IPS-20b (cell line): ENCODE results near the gene CHST10.

Source experiments
- H3K27ac ChIP-seq: one replicate; pipeline ENCODE4 v1.5.1; 2013; ENCODE audit warnings: low read length
- H3K27me3 ChIP-seq: 2 replicates; pipeline ENCODE4 v1.6.1; 2013; ENCODE audit warnings: mild to moderate bottlenecking, low read length, inconsistent platforms; ENCODE audit not compliant: insufficient read depth
- H3K36me3 ChIP-seq: 2 replicates; pipeline ENCODE4 v1.6.1; 2013; ENCODE audit warnings: low read depth, mild to moderate bottlenecking, inconsistent platforms, low read length, moderate library complexity; ENCODE audit not compliant: insufficient read depth
- H3K4me1 ChIP-seq: 2 replicates; pipeline ENCODE4 v1.6.1; 2013; ENCODE audit warnings: mild to moderate bottlenecking, control low read depth, inconsistent platforms, low read length, moderate library complexity; ENCODE audit not compliant: insufficient read depth
- H3K4me3 ChIP-seq: 2 replicates; pipeline ENCODE4 v1.5.1; 2013; ENCODE audit warnings: mild to moderate bottlenecking, low read length, inconsistent platforms
- H3K9ac ChIP-seq: 2 replicates; pipeline ENCODE4 v1.6.1; 2013; ENCODE audit warnings: low read depth, mild to moderate bottlenecking, inconsistent platforms, low read length, moderate library complexity
- H3K9me3 ChIP-seq: 2 replicates; pipeline ENCODE4 v1.6.1; 2013; ENCODE audit warnings: mild to moderate bottlenecking, low read depth, low read length, inconsistent platforms; ENCODE audit not compliant: insufficient read depth

Gene CHST10

DNA sequence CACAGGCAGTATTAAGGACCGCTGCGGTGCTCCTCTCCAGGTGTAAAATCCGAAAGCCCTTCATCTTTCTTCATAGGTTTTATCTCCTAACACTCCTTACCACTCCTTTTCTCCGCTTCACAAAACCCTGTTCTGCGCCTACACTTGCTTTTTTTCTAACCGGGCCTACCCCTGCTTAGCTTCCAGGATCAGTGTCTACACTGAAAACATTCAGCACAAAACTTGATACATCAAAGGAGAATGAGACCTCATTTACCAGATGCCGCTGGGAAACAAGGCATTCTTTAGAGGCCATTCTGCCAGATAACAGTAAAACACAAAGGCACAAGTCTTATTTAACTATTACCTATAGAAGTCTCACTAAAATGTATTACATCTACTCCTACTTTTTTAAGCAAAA is 13.1 kb downstream of the CHST10 start:
- H3K4me1 ChIP-seq, result no peaks in the 10 kb centered on the region; the same call in 1 of the 2 replicates
- no peak overlapping the region for H3K9ac ChIP-seq
- H3K27ac ChIP-seq, result no peak overlapping the region
- H3K27me3 ChIP-seq, result no peaks in the 10 kb centered on the region
- no peaks in the 10 kb centered on the region for H3K9me3 ChIP-seq
- no peak overlapping the region for H3K4me3 ChIP-seq
- peaks cover 58% of the 10 kb centered on the region for H3K36me3 ChIP-seq

DNA sequence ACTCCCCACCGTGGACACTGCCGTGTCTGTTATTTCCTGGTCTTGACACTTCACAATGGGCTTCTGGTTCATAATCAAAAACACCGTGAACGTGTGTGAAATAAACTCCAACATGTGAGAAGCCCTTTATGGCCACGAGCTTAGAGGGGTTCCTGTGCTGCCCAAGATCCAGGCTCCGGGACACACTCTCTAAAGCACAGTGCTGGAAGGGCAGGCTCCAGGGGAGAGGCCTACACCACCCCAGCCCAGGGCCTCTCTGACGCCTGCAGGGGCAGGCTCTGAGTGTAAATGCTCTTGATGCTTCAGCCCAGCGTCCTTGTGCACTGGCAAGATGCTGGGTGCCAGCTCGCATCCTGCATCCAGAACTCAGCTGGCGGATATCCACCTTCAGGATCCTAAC is 13.7 kb downstream of the CHST10 start:
- Histone ChIP-seq H3K9ac (no peak overlapping the region), H3K27me3 (no peaks in the 10 kb centered on the region), H3K36me3 (peaks cover 58% of the 10 kb centered on the region), H3K4me1 (no peaks in the 10 kb centered on the region; the same call in 1 of the 2 replicates), H3K27ac (no peak overlapping the region), H3K4me3 (no peak overlapping the region), H3K9me3 (no peaks in the 10 kb centered on the region)

DNA sequence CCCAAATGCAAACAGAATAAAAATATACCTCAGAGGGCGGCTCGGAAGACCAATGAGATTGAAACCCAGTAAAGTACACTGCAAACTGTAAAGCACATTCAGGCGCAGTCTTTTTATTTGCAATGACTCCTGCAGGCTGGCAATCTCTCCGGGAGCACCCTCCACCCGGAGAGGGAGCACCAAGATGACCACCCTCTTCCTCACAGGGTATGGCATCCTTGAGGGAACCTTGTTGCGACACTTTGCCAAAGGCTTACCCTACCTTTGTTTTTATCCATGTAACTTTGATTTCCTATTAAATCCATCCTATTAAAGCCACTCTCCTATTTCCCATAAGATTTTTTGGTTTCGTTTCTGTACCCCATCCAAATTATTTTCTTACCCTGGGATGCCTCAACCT is 16.2 kb downstream of the CHST10 start:
- no peak overlapping the region for H3K27ac ChIP-seq
- peaks cover 68% of the 10 kb centered on the region for H3K36me3 ChIP-seq
- no peaks in the 10 kb centered on the region for H3K4me1 ChIP-seq
- no peaks in the 10 kb centered on the region for H3K27me3 ChIP-seq
- H3K4me3 ChIP-seq, result no peak overlapping the region
- H3K9me3 ChIP-seq, result no peaks in the 10 kb centered on the region
- no peak overlapping the region for H3K9ac ChIP-seq

DNA sequence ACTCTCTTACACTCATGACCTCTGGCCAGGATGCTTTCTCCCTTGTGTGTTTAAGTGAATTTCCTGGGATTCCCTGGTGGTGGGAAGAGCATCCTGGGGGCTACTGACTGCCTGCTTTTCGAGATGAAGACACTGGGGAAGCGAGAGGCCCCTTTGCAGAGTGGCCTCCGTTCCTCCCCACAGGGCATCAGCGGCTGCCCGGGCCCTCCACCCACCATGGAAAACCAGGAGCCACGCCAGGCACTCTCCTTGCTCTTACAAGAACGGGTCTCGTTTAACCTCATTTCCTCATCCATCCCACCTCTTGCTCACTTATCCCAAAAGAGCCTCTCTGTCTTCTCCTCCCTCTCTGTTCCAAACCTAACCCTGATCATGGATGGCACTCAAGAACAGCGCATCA is 17.8 kb downstream of the CHST10 start:
- Histone ChIP-seq H3K4me3 (no peak overlapping the region), H3K27ac (no peak overlapping the region), H3K4me1 (no peaks in the 10 kb centered on the region), H3K36me3 (peaks cover 66% of the 10 kb centered on the region), H3K27me3 (no peaks in the 10 kb centered on the region), H3K9me3 (no peaks in the 10 kb centered on the region), H3K9ac (no peak overlapping the region)

DNA sequence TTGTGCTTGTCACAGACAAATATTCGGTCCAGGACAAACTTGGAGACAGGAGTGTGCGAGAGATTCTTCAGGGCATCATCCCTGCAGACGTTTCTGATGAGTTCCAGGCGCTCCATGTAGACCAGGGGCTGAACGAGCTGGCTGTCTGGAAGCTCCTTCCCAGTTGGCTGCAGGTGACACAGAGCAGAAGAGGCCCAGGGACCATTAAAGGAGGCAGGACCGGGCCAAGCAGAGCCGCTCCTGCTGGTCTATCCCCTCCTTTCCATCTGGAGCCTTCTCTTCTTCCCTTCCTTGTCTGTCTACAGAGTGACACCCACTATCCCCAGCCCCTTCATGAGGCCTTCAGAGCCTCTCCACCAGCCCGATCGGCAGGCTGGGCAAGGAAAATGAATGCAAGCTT is 19.5 kb downstream of the CHST10 start:
- no peak overlapping the region for H3K27ac ChIP-seq
- no peaks in the 10 kb centered on the region for H3K27me3 ChIP-seq
- H3K4me1 ChIP-seq, result no peaks in the 10 kb centered on the region
- no peak overlapping the region for H3K9ac ChIP-seq
- no peak overlapping the region for H3K4me3 ChIP-seq
- no peaks in the 10 kb centered on the region for H3K9me3 ChIP-seq
- peaks cover 67% of the 10 kb centered on the region for H3K36me3 ChIP-seq

DNA sequence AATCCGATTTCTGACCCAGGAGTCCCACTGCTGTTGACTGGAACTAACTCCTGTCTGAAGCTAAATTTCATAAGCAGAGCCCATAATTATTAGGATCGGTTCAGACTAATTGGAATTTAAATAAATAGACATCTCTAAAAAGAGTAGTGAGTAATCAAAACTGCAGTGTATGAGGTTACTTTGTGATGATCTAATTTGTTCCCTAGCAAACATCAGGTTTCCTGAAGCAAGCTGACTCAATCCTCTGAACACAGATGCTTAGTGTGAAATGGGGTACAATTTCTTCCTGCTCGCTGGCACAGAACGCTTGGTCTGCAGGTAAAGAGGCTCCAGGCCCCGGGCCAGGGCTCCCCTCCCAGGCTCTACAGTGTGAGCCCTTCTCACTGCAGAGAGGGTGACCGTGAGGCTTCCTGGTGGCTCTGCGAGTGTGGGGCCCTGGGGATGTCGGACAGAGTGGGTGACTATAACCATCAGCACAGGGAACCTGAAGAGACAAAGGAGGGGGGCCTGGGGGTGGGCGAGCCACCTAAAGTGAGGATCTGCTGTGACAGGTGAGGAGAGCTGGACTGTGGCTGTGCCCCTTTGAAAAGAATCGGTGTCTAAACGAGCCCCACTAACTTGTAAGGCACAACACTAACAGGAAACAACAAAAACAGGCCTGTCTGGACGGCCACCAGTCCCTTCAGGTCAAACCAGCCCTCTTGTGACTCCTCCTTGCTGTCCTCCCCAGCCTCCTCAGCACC is 20.2 kb downstream of the CHST10 start:
- Histone ChIP-seq H3K36me3 (peaks cover 67% of the 10 kb centered on the region), H3K27ac (no peak overlapping the region), H3K9ac (no peak overlapping the region), H3K4me3 (no peak overlapping the region), H3K9me3 (no peaks in the 10 kb centered on the region), H3K4me1 (no peaks in the 10 kb centered on the region), H3K27me3 (no peaks in the 10 kb centered on the region)

DNA sequence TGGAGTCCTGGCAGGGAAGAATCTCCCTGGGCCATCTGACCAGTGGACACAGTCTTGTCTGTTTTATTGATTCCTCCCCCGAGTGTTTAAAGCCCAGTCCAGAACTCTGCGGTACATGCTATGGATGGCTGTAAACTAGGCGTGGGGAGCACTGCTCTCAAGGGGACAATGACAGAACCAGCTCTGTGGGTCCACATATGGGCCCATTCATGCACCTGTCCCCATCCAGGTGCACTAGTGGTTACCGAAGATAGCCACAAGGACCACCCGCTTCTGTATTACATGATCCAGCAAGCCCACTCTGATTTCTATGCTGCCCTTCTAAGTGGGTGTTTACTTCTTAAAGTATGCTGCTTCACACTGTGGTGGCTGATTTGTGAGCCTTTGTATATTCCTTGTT is 21.0 kb downstream of the CHST10 start:
- H3K4me3 ChIP-seq, result no peak overlapping the region
- no peaks in the 10 kb centered on the region for H3K9me3 ChIP-seq
- no peaks in the 10 kb centered on the region for H3K27me3 ChIP-seq
- H3K4me1 ChIP-seq, result no peaks in the 10 kb centered on the region
- H3K36me3 ChIP-seq, result peaks cover 67% of the 10 kb centered on the region
- H3K27ac ChIP-seq, result no peak overlapping the region
- no peak overlapping the region for H3K9ac ChIP-seq

DNA sequence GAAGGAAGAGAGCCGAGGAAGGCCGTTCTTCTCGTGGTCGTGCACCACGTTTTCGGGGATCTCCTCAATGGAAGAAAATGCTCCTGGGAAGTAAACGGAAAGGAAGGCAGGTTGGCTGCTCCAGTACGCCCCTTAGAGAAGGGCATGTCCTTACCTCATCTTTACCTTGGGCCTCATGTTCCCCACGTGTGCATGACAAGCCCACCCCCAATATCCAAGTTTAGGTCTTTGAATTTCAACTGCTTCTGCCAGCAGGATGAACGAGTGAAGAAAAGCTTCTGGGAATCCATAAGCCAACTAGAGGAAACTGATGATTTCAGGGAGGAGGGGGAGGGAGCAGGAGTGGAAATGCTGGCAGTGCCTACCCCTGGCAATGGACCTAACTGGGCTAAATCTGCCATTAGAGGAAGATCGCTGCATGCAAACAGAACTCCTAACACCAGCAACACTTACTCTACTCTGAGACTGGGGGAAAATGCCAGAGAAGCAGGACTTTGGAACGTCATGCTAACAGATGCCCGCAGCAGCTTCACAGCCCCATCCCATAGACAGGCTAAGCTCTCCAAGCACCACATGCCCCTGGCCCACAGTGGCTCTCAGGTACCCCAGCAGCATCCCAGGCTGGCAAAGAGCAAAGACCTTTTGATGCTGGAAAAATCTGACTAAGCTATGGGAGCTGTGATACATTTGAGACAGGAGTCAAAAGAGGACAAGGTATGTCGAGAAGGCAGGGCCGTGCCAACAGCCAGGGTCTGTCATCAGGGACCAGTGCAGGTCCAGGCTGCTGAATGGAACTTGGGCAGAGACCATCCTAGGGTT is 21.7 kb downstream of the CHST10 start:
- Histone ChIP-seq H3K4me1 (no peaks in the 10 kb centered on the region), H3K27ac (no peak overlapping the region), H3K36me3 (peaks cover 65% of the 10 kb centered on the region), H3K27me3 (no peaks in the 10 kb centered on the region), H3K9me3 (no peaks in the 10 kb centered on the region), H3K4me3 (no peak overlapping the region), H3K9ac (no peak overlapping the region)

DNA sequence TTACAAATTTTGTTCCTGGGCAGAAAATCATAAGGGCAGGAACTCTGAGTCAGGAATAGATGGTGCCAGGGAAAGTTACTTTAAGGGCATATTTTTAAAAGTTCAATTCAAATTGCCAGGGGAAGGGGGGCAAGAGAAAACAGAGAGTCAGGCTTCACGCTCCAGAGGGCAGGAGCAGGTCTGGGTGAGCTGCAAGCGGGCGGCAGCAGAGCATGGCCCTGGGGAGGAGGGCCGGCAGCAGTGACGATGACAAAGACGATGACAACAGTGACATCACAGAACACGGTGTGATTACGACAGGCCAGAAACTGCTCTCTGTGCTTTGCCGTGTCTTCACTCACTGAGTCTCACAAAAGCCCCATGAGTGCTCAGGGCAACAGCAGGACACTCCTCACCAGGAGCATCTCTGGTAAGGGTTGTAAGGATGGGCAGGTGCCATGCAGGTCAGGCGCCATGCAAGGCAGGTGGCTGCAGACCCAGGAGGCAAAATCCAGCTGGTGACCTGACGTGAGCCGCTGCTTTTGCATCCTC is 23.3 kb downstream of the CHST10 start:
- H3K4me1 ChIP-seq, result no peaks in the 10 kb centered on the region
- no peak overlapping the region for H3K9ac ChIP-seq
- H3K27me3 ChIP-seq, result no peaks in the 10 kb centered on the region
- H3K9me3 ChIP-seq, result no peaks in the 10 kb centered on the region
- peaks cover 65% of the 10 kb centered on the region for H3K36me3 ChIP-seq
- no peak overlapping the region for H3K4me3 ChIP-seq
- no peak overlapping the region for H3K27ac ChIP-seq

DNA sequence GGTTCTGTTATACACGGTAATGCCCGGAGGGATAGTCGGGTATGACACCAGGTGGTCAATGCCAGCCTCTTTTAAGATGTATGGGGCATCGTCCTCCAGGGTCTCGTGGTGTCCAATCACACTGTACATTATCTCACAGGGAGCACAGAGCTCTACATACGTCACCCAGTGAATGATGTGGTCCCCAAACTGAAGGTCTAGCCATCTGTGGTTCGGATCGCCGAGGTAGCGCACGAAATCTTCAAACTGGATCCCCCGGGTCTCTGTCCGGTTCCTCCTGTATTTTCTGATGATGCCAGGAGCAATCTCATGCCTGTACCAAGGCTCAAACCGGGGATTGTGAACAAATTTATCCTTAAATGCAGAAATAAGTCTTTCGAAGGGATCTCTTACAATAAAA is 24.1 kb downstream of the CHST10 start:
- no peak overlapping the region for H3K9ac ChIP-seq
- H3K9me3 ChIP-seq, result no peaks in the 10 kb centered on the region
- H3K27me3 ChIP-seq, result no peaks in the 10 kb centered on the region
- H3K36me3 ChIP-seq, result peaks cover 65% of the 10 kb centered on the region
- no peak overlapping the region for H3K27ac ChIP-seq
- no peaks in the 10 kb centered on the region for H3K4me1 ChIP-seq
- H3K4me3 ChIP-seq, result no peak overlapping the region

DNA sequence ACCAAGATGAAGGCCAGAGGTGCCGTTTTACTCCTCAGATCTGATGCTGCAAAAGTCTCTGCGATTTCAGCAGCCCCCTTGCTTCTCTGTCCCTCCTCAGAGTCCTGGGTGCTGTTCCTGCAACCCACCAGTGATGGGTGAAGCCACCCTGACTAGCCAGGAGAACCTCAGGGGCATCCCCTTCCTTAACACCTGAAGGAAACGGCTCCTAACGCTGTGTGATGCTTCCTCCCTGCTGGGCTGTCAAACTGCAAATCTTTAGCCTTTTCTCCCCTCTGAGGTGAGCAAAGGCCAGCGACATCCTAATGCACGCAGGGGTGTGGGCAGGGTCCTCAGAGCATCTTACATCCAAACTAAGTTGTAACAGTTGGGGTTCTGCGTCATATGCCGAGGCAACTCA is 24.8 kb downstream of the CHST10 start:
- H3K36me3 ChIP-seq, result peaks cover 63% of the 10 kb centered on the region
- H3K27ac ChIP-seq, result no peak overlapping the region
- H3K4me1 ChIP-seq, result no peaks in the 10 kb centered on the region
- H3K4me3 ChIP-seq, result no peak overlapping the region
- no peak overlapping the region for H3K9ac ChIP-seq
- no peaks in the 10 kb centered on the region for H3K27me3 ChIP-seq
- no peaks in the 10 kb centered on the region for H3K9me3 ChIP-seq
